ENCODE data around the gene HMGN3.

DNA sequence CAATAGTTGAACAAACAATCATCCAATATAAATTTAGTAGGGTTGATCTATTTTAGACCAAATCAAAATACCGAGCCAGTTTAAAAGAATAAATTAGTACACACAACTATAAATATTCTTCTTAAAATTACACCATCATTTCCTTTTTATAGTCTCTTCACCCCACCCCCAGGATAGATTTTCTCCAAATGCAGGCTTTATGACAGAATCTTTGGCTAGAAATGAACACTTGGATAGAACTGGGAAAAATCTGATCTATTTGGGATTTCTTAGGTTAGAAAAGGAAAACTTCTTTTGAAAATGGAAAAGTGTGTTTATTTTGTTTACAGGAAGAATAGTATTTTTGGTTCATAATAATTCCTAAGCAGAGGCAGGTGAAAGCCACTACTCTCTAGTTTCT, 74.6 kb downstream of the HMGN3 start:
- TF ChIP-seq, protein P1, sequence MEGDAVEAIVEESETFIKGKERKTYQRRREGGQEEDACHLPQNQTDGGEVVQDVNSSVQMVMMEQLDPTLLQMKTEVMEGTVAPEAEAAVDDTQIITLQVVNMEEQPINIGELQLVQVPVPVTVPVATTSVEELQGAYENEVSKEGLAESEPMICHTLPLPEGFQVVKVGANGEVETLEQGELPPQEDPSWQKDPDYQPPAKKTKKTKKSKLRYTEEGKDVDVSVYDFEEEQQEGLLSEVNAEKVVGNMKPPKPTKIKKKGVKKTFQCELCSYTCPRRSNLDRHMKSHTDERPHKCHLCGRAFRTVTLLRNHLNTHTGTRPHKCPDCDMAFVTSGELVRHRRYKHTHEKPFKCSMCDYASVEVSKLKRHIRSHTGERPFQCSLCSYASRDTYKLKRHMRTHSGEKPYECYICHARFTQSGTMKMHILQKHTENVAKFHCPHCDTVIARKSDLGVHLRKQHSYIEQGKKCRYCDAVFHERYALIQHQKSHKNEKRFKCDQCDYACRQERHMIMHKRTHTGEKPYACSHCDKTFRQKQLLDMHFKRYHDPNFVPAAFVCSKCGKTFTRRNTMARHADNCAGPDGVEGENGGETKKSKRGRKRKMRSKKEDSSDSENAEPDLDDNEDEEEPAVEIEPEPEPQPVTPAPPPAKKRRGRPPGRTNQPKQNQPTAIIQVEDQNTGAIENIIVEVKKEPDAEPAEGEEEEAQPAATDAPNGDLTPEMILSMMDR (optimal IDR thresholded peaks at IDR 0.05 in 1 of 3, IDR thresholded peaks at IDR 0.05 in 1 of 3, conservative IDR thresholded peaks at IDR 0.05 in 1 of 3; ENCODE audit: extremely low read depth in 1 of 3, insufficient read depth in 2 of 3, low read length in 3 of 3): no peak
- TF ChIP-seq EZH2 (IDR thresholded peaks at IDR 0.05; ENCODE audit: low read length): no peak

Measured in keratinocyte (primary cell).